Loucy (cell line): ENCODE results near the gene DLD.

ENCODE experiments used
- CTCF ChIP-seq: fragments of 200-600 bp; sonication (generic); conservative IDR thresholded peaks from 2 replicates; pipeline ENCODE4 v1.5.1; 2014; ENCODE audit warnings: mild to moderate bottlenecking, antibody characterized with exemption, low read length
- EZH2phosphoT487 ChIP-seq: fragments of 200-600 bp; IDR thresholded peaks from 2 replicates; pipeline ENCODE4 v1.6.1; 2018; ENCODE audit warnings: antibody characterized with exemption, mild to moderate bottlenecking, moderate library complexity, borderline replicate concordance

DNA sequence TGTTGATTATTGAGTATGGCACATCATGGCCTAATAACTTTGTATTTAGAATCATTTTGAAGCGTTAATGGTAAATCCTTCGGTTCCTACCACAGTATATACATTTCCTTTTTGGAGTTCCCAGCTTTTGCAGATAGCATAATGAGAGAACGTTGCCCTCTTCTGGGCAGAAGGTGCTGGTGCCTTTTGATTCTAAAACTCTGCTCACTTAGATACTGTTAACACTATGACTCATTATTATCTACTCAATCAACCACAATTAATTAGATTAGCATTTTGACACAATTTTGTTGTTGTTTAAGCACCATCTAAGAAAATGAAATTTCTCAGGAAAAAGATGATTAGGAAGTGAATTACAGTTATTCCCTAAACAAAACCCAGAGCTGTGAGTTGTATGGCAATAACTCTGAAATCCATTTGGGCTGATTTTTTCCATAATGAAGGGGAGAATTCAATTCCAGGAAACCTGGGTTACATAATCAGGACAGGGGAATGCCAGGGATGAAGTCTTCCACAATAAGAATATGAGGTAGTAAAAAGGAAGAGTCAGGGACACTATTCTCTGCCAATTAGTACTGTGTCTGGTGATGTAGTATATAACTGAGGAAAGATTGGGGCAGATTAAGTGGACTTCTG, 11.5 kb upstream of the DLD start:
- peak; percentile 92 for TF ChIP-seq CTCF
- no peak for TF ChIP-seq EZH2phosphoT487
